Stimulated activated CD4-positive, alpha-beta T cell treated with anti-CD3 and anti-CD28 coated beads, Interleukin-4, amount 100 ng/mL, for 24 hours (primary cell): ENCODE results near the gene TMED10.

Experiments
- DNase-seq: peaks from one replicate; pipeline ENCODE4 v3.0.0-alpha.2; 2020

TMED10 gene

GRCh38 chr14:75176142-75176820 lies at the start of gene TMED10:
TSS of gene TMED10 (minus strand) at chr14:75176612. CDS start at chr14:75176579, 33 bp downstream.
- peak; percentile 91 for DNase-seq

GRCh38 chr14:75224561-75224960 lies 48.1 kb upstream of the TMED10 start:
- DNase-seq: no peak

GRCh38 chr14:75223664-75224154 lies 47.3 kb upstream of the TMED10 start:
- no peak for DNase-seq

GRCh38 chr14:75222208-75222701 lies 45.8 kb upstream of the TMED10 start:
- DNase-seq: no peak

GRCh38 chr14:75221797-75222196 lies 45.4 kb upstream of the TMED10 start:
- DNase-seq: no peak

- no peak for DNase-seq
These were observed 43.7 kb upstream of the TMED10 start for GRCh38 chr14:75220156-75220555.

- no peak for DNase-seq
These were observed 41.2 kb upstream of the TMED10 start for GRCh38 chr14:75217508-75218206.

- DNase-seq: no peak
These were observed 40.1 kb upstream of the TMED10 start for GRCh38 chr14:75216427-75217006.

GRCh38 chr14:75215520-75215919 lies 39.1 kb upstream of the TMED10 start:
- DNase-seq: no peak

- no peak for DNase-seq
These were observed 38.1 kb upstream of the TMED10 start for GRCh38 chr14:75214558-75214957.

GRCh38 chr14:75213172-75213571 lies 36.8 kb upstream of the TMED10 start:
- DNase-seq: no peak

- DNase-seq: no peak
These were observed 32.4 kb upstream of the TMED10 start for GRCh38 chr14:75208843-75209242.

- DNase-seq: no peak
These were observed 29.8 kb upstream of the TMED10 start for GRCh38 chr14:75206190-75206589.

GRCh38 chr14:75205591-75205990 lies 29.2 kb upstream of the TMED10 start:
- DNase-seq: no peak

- no peak for DNase-seq
These were observed 27.7 kb upstream of the TMED10 start for GRCh38 chr14:75204116-75204515.

GRCh38 chr14:75202657-75203056 lies 26.2 kb upstream of the TMED10 start:
- no peak for DNase-seq

GRCh38 chr14:75201087-75201486 lies 24.7 kb upstream of the TMED10 start:
- no peak for DNase-seq

- no peak for DNase-seq
These were observed 24.0 kb upstream of the TMED10 start for GRCh38 chr14:75200451-75200850.

GRCh38 chr14:75198291-75198933 lies 22.0 kb upstream of the TMED10 start:
- DNase-seq: no peak

GRCh38 chr14:75197338-75197737 lies 20.9 kb upstream of the TMED10 start:
- DNase-seq: no peak

GRCh38 chr14:75196468-75196867 lies 20.1 kb upstream of the TMED10 start:
- DNase-seq: no peak

GRCh38 chr14:75196064-75196463 lies 19.7 kb upstream of the TMED10 start:
- DNase-seq: no peak

- no peak for DNase-seq
These were observed 14.7 kb upstream of the TMED10 start for GRCh38 chr14:75191100-75191499.
